Naive B cell (primary cell): Measurements from ENCODE around the gene KRTAP3-2. TPM values are rescaled to one million over a fixed set of nuclear protein-coding genes. Genes with fewer than 3 reads are reported as not detected.

ENCODE experiments used
- ATAC-seq, 2 donors: fragments of 150-1000 bp; cut with Tn5 transposase; 2 replicates each; pipeline ENCODE4 v1.10.0; 2021; ENCODE audit warnings: low read depth in 2 of 2, mild to moderate bottlenecking in 2 of 2, moderate library complexity in 2 of 2
- DNase-seq: peaks from one replicate; pipeline ENCODE4 v3.0.0; 2022
- H3K27ac Mint-ChIP-seq, 6 donors: one replicate each; pipeline ENCODE4 v1.8.0; 2020 to 2022; ENCODE audit warnings: mild to moderate bottlenecking in 6 of 6, mixed read lengths in 6 of 6, moderate library complexity in 5 of 6, inconsistent platforms in 2 of 6
- H3K27me3 Mint-ChIP-seq, 3 donors: one replicate each; pipeline ENCODE4 v1.8.0; 2021 to 2022; ENCODE audit warnings: mixed read lengths in 3 of 3, mild to moderate bottlenecking in 1 of 3
- H3K36me3 Mint-ChIP-seq, 2 donors: one replicate each; pipeline ENCODE4 v1.8.0; 2020 to 2022; ENCODE audit warnings: mixed read lengths in 2 of 2, inconsistent platforms in 1 of 2, mild to moderate bottlenecking in 1 of 2
- H3K4me1 Mint-ChIP-seq, 3 donors: one replicate each; pipeline ENCODE4 v1.8.0; 2020 to 2022; ENCODE audit warnings: mixed read lengths in 3 of 3, inconsistent platforms in 1 of 3, mild to moderate bottlenecking in 1 of 3, moderate library complexity in 1 of 3
- H3K4me3 Mint-ChIP-seq, 8 donors: one replicate each; pipeline ENCODE4 v1.8.0; 2020 to 2022; ENCODE audit warnings: mild to moderate bottlenecking in 8 of 8, mixed read lengths in 8 of 8, moderate library complexity in 8 of 8, inconsistent platforms in 2 of 8
- H3K9me3 Mint-ChIP-seq, 7 donors: one replicate each; pipeline ENCODE4 v1.8.0; 2020 to 2022; ENCODE audit warnings: mixed read lengths in 7 of 7, mild to moderate bottlenecking in 5 of 7, inconsistent platforms in 2 of 7, moderate library complexity in 1 of 7
- polyA plus RNA-seq, 6 donors: library from polyadenylated mRNA; unstranded; fragments of 300-500 nt; fragmentation: Illumina TruSeq; gene quantifications; one replicate each; pipeline ENCODE4 v1.2.3, GENCODE V29; 2021; ENCODE audit warnings: low read depth in 6 of 6

The KRTAP3-2 gene
- polyA plus RNA-seq, 6 donors from 2014 or later: not detected

- Mint-ChIP-seq H3K27ac (no peak overlapping the region), H3K36me3 (no peaks in the 10 kb centered on the region), H3K4me1 (peaks cover 0 to 7% (median 0%) of the 10 kb centered on the region in 3 donors), H3K27me3 (peaks cover 20 to 79% (median 76%) of the 10 kb centered on the region in 3 donors), H3K4me3 (no peak overlapping the region), H3K9me3 (no peaks in the 10 kb centered on the region)
- ATAC-seq: no peak
- no peak for DNase-seq
Observed at GRCh38 chr17:40952661-40953060, 47.0 kb downstream of the KRTAP3-2 start.

DNA sequence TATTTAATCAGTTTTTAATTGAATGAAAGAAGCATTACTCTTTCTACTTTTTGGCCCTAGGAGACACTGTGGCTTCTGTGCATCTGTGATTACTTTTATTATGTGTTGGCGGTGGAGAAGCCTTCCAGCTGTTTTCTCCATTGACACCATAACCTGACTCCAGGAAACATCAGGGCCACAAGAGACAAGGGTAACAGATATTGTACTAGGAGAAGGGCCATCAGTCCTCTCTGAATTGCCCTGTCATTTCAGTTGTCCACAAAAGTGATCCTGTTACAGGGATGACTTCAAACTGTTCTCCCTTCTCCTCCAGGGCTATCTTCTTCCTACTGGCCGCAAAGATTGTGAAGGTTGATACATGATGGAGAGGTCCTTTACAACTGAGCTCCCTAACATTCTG is 47.6 kb downstream of the KRTAP3-2 start:
- ATAC-seq (no peak), DNase-seq (no peak)
- Mint-ChIP-seq H3K27me3 (peaks cover 23 to 83% (median 79%) of the 10 kb centered on the region in 3 donors), H3K4me1 (peaks cover 0 to 7% (median 0%) of the 10 kb centered on the region in 3 donors), H3K4me3 (no peak overlapping the region), H3K9me3 (no peaks in the 10 kb centered on the region), H3K36me3 (no peaks in the 10 kb centered on the region), H3K27ac (no peak overlapping the region)

- Mint-ChIP-seq H3K4me1 (peaks cover 0 to 7% (median 0%) of the 10 kb centered on the region in 3 donors), H3K27me3 (peaks cover 32 to 89% (median 87%) of the 10 kb centered on the region in 3 donors), H3K36me3 (no peaks in the 10 kb centered on the region), H3K4me3 (no peak overlapping the region), H3K27ac (no peak overlapping the region), H3K9me3 (no peaks in the 10 kb centered on the region)
- ATAC-seq (no peak), DNase-seq (no peak)
Observed at GRCh38 chr17:40951011-40951622, 48.6 kb downstream of the KRTAP3-2 start.

- Mint-ChIP-seq H3K36me3 (no peaks in the 10 kb centered on the region), H3K4me3 (no peak overlapping the region), H3K9me3 (no peaks in the 10 kb centered on the region), H3K27me3 (peaks cover 39 to 91% (median 87%) of the 10 kb centered on the region in 3 donors), H3K4me1 (peaks cover 0 to 7% (median 0%) of the 10 kb centered on the region in 3 donors), H3K27ac (no peak overlapping the region)
- no peak for DNase-seq
- no peak for ATAC-seq
Observed at GRCh38 chr17:40950176-40950575, 49.5 kb downstream of the KRTAP3-2 start.

GRCh38 chr17:40949418-40949817 is 50.3 kb downstream of the KRTAP3-2 start:
- no peak overlapping the region for H3K27ac Mint-ChIP-seq
- H3K4me3 Mint-ChIP-seq: peak overlapping the region in 1 of 8 donors; percentile 25
- H3K4me1 Mint-ChIP-seq: peaks cover 0 to 7% (median 0%) of the 10 kb centered on the region in 3 donors
- H3K27me3 Mint-ChIP-seq: peaks cover 36 to 91% (median 87%) of the 10 kb centered on the region in 3 donors
- DNase-seq (no peak), ATAC-seq (no peak)
- H3K36me3 Mint-ChIP-seq: peaks cover 5 to 7% of the 10 kb centered on the region in 2 donors
- no peaks in the 10 kb centered on the region for H3K9me3 Mint-ChIP-seq

Other genes starting within 250 kb of the KRTAP3-2 start
- gene KRT25, start 244.6 kb downstream of the KRTAP3-2 start, polyA plus RNA-seq: not detected
- not detected for gene KRT26, start 227.7 kb downstream of the KRTAP3-2 start, polyA plus RNA-seq
- gene KRT27, start 217.4 kb downstream of the KRTAP3-2 start, polyA plus RNA-seq: under 1 TPM in 1 of 6 donors, not detected in 5; 0.53 TPM
- not detected for gene KRT28, start 199.9 kb downstream of the KRTAP3-2 start, polyA plus RNA-seq
- gene KRT10, start 177.3 kb downstream of the KRTAP3-2 start, polyA plus RNA-seq: 100 to 1,000 TPM; 194 to 275 (median 232) TPM
- not detected for gene KRT12, start 132.7 kb downstream of the KRTAP3-2 start, polyA plus RNA-seq
- not detected for gene KRT20, start 114.7 kb downstream of the KRTAP3-2 start, polyA plus RNA-seq
- gene KRT23, start 62.3 kb downstream of the KRTAP3-2 start, polyA plus RNA-seq: under 1 TPM in 1 of 6 donors, not detected in 5; 0.19 TPM
- gene KRT39, start 33.0 kb downstream of the KRTAP3-2 start, polyA plus RNA-seq: not detected
- not detected for gene KRT40, start 15.6 kb downstream of the KRTAP3-2 start, polyA plus RNA-seq
- not detected for gene KRTAP3-3, start 5.7 kb downstream of the KRTAP3-2 start, polyA plus RNA-seq
- gene KRTAP3-1, start 9.2 kb upstream of the KRTAP3-2 start, polyA plus RNA-seq: not detected
- gene KRTAP1-5, start 27.3 kb upstream of the KRTAP3-2 start, polyA plus RNA-seq: not detected
- not detected for gene KRTAP1-4, start 30.3 kb upstream of the KRTAP3-2 start, polyA plus RNA-seq
- not detected for gene KRTAP1-3, start 35.0 kb upstream of the KRTAP3-2 start, polyA plus RNA-seq
- not detected for gene KRTAP1-1, start 41.5 kb upstream of the KRTAP3-2 start, polyA plus RNA-seq
- not detected for gene KRTAP2-1, start 47.4 kb upstream of the KRTAP3-2 start, polyA plus RNA-seq
- gene KRTAP2-2, start 55.3 kb upstream of the KRTAP3-2 start, polyA plus RNA-seq: not detected
- gene KRTAP2-3, start 60.2 kb upstream of the KRTAP3-2 start, polyA plus RNA-seq: not detected
- not detected for gene KRTAP2-4, start 66.0 kb upstream of the KRTAP3-2 start, polyA plus RNA-seq
- not detected for gene KRTAP4-7, start 84.2 kb upstream of the KRTAP3-2 start, polyA plus RNA-seq
- gene KRTAP4-8, start 98.2 kb upstream of the KRTAP3-2 start, polyA plus RNA-seq: not detected
- not detected for gene KRTAP4-16, start 102.3 kb upstream of the KRTAP3-2 start, polyA plus RNA-seq
- not detected for gene KRTAP4-9, start 105.5 kb upstream of the KRTAP3-2 start, polyA plus RNA-seq
- not detected for gene KRTAP4-11, start 118.5 kb upstream of the KRTAP3-2 start, polyA plus RNA-seq
- 1 to 10 TPM in 2 of 6 donors, under 1 TPM in 2, not detected in 2; 0.30 to 3.3 (median 1.3) TPM for gene KRTAP4-12, start 124.3 kb upstream of the KRTAP3-2 start, polyA plus RNA-seq
- 1 to 10 TPM in 2 of 6 donors, not detected in 4; 1.6 to 2.0 TPM for gene KRTAP4-6, start 140.6 kb upstream of the KRTAP3-2 start, polyA plus RNA-seq
- not detected for gene KRTAP4-5, start 149.9 kb upstream of the KRTAP3-2 start, polyA plus RNA-seq
- gene KRTAP4-4, start 160.8 kb upstream of the KRTAP3-2 start, polyA plus RNA-seq: not detected
- gene KRTAP4-3, start 168.3 kb upstream of the KRTAP3-2 start, polyA plus RNA-seq: not detected
- not detected for gene KRTAP4-2, start 178.3 kb upstream of the KRTAP3-2 start, polyA plus RNA-seq
- gene KRTAP4-1, start 185.0 kb upstream of the KRTAP3-2 start, polyA plus RNA-seq: not detected
- gene KRTAP9-1, start 190.0 kb upstream of the KRTAP3-2 start, polyA plus RNA-seq: not detected
- gene KRTAP9-2, start 226.7 kb upstream of the KRTAP3-2 start, polyA plus RNA-seq: not detected
- not detected for gene KRTAP9-3, start 232.5 kb upstream of the KRTAP3-2 start, polyA plus RNA-seq
- not detected for gene KRTAP9-8, start 238.1 kb upstream of the KRTAP3-2 start, polyA plus RNA-seq
- gene KRTAP9-4, start 249.8 kb upstream of the KRTAP3-2 start, polyA plus RNA-seq: not detected